ENCODE measurements around the gene INIP. TPM values are rescaled to one million over a fixed set of nuclear protein-coding genes. Genes with fewer than 3 reads are reported as not detected.

INIP gene
- total RNA-seq, 1 experiment from 2014 or later, result 51.0 TPM

Other genes starting within 250 kb of the INIP start
- 28.5 and 44.7 TPM in 2 replicates for gene KIAA1958, start 231.3 kb downstream of the INIP start, total RNA-seq (2014; rRNA removed; shearing (Covaris generic); ENCODE audit: low replicate concordance)
- gene SNX30, start 32.6 kb upstream of the INIP start, total RNA-seq (2014; rRNA removed; shearing (Covaris generic); ENCODE audit: low replicate concordance), result 41.1 and 43.8 TPM in 2 replicates
- not detected in 2 replicates for gene SLC46A2, start 172.8 kb upstream of the INIP start, total RNA-seq (2014; rRNA removed; shearing (Covaris generic); ENCODE audit: low replicate concordance)

All from Karpas-422 (cell line).